ENCODE measurements around the gene COL27A1. TPM values are rescaled to one million over a fixed set of nuclear protein-coding genes. Genes with fewer than 3 reads are reported as not detected.

The COL27A1 gene
- total and polyA plus RNA-seq, 2 donors (not counting 3 experiments of a cell fraction or from before 2014, with no cell fraction given): 14.7 to 49.1 TPM

DNA sequence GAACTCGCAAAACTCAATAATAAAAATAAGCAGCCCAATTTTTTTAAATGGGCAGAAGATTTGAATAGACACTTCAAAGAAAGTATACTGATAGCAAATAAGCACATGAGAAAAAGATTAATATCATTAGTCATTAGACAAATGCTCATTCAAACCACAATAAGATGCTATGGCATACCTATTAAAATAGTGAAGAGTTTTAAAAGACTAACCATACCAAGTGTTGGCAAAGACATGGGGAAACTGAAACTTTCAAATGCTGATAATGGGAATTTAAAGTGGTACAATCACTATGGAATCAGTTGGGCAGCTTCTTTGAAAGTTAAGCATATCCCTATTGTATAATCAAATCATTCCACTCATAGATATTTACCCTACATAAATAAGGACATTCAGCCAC lies 141.0 kb downstream of the COL27A1 start:
- H3K9ac ChIP-seq (replicated peaks; ENCODE audit: extremely low read depth, insufficient read depth, low read length): no peak overlapping the region
- ChIA-PET POLR2A (no interaction called here), CTCF (interaction anchor here (3.1 kb wide), 1 partner anchor 188 kb away, joined by 13 read pairs; no protein-coding TSS in a partner anchor)
- dilution Hi-C loops (cut with MboI; ENCODE audit: extremely low pct_ligation_motif_present, low sequenced_read_pairs) (loop anchor here (25.0 kb wide), 1 partner anchor 209 kb away; the partner anchor contains the start of genes AMBP and KIF12), intact Hi-C loops (cut with micrococcal nuclease) (no loop called here)
- BruUV-seq (replicated peaks): no TSS peak
- H3K79me2 ChIP-seq (ENCODE audit: control insufficient read depth, insufficient read depth, low read length): no peaks in the 10 kb centered on the region
- H3K27ac ChIP-seq (ENCODE audit: insufficient read depth, low read depth, low read length): no peak overlapping the region
- FAIRE-seq (no peak), DNase-seq (ENCODE audit: low read depth, low spot score) (no peak)
- H3K36me3 ChIP-seq (ENCODE audit: control insufficient read depth in 2 of 2, extremely low read depth in 1 of 2, insufficient read depth in 2 of 2, low read length in 2 of 2): peaks cover 11% of the 10 kb centered on the region in 2 experiments
- no peak overlapping the region for H3K4me2 ChIP-seq (ENCODE audit: insufficient read depth, low read length)
- H3K27me3 ChIP-seq (ENCODE audit: control insufficient read depth in 2 of 2, insufficient read depth in 2 of 2, low read length in 2 of 2): no peaks in the 10 kb centered on the region
- H2AFZ ChIP-seq (ENCODE audit: low read depth, low read length): no peak overlapping the region
- H3K9me1 ChIP-seq (replicated peaks; ENCODE audit: control insufficient read depth, extremely low read depth, insufficient read depth, low read length): no peaks in the 10 kb centered on the region
- TF ChIP-seq MAX (IDR thresholded peaks at IDR 0.05; ENCODE audit: insufficient read depth, insufficient read length): no peak
- no peak for TF ChIP-seq POLR2AphosphoS5 (IDR thresholded peaks at IDR 0.05; ENCODE audit: insufficient read depth, low read depth, low read length)
- TF ChIP-seq JUN (IDR thresholded peaks at IDR 0.05; ENCODE audit: borderline replicate concordance, insufficient read depth, insufficient read length, low read depth): no peak
- no peak for TF ChIP-seq FOS (IDR thresholded peaks at IDR 0.05; ENCODE audit: borderline replicate concordance, insufficient read depth, low read length)
- no peak for TF ChIP-seq POLR2A (IDR thresholded peaks at IDR 0.05; ENCODE audit: low read depth, low read length)
- TF ChIP-seq GATA2 (IDR thresholded peaks at IDR 0.05; ENCODE audit: insufficient read depth, insufficient read length, low read depth, low read length): no peak
- no peak for TF ChIP-seq CTCF (IDR thresholded peaks at IDR 0.05; ENCODE audit: extremely low read depth in 1 of 2, insufficient read depth in 1 of 2, low read depth in 1 of 2, low read length in 2 of 2)
- TF ChIP-seq MYC (IDR thresholded peaks at IDR 0.05; ENCODE audit: low read depth, low read length): no peak
- no peak for TF ChIP-seq EZH2 (IDR thresholded peaks at IDR 0.05; ENCODE audit: borderline replicate concordance, low read depth, low read length, severe bottlenecking)
- no peaks in the 10 kb centered on the region for H3K4me1 ChIP-seq (ENCODE audit: control insufficient read depth, extremely low read depth, insufficient read depth, low read length)
- H4K20me1 ChIP-seq (replicated peaks; ENCODE audit: control insufficient read depth, extremely low read depth, insufficient read depth, low read length): no peaks in the 10 kb centered on the region
- no peak overlapping the region for H3K4me3 ChIP-seq (replicated peaks in 1 of 3; ENCODE audit: insufficient read depth in 1 of 3, low read depth in 1 of 3, low read length in 3 of 3)
- no peaks in the 10 kb centered on the region for H3K9me3 ChIP-seq (replicated peaks; ENCODE audit: control insufficient read depth, insufficient read depth, low read length)

Measured in endothelial cell of umbilical vein (primary cell).